Stimulated activated CD4-positive, alpha-beta T cell treated with anti-CD3 and anti-CD28 coated beads, Interleukin-1b, Interleukin-23, amount 100 ng/mL, for 24 hours (primary cell): ENCODE measurements around the gene DAZL.
"Not testable (repeated sequence)": the region's sequence is repeated elsewhere in the genome, so short reads cannot be mapped to it uniquely, and the experiment has no call there.

Experiments
- DNase-seq, 4 experiments: peaks; one replicate each; pipeline ENCODE4 v3.0.0-alpha.2; 2020; ENCODE audit warnings: low read depth in 4 of 4, low spot score in 1 of 4

Gene DAZL

GRCh38 chr3:16604887-16605602 is at the start of gene DAZL:
Gene DAZL, minus strand, starts transcription at chr3:16605423. Its CDS starts 218 bp downstream, at chr3:16605205.
- DNase-seq: no peak

- no peak for DNase-seq
Observed at GRCh38 chr3:16654976-16655375, 49.8 kb upstream of the DAZL start.

DNA sequence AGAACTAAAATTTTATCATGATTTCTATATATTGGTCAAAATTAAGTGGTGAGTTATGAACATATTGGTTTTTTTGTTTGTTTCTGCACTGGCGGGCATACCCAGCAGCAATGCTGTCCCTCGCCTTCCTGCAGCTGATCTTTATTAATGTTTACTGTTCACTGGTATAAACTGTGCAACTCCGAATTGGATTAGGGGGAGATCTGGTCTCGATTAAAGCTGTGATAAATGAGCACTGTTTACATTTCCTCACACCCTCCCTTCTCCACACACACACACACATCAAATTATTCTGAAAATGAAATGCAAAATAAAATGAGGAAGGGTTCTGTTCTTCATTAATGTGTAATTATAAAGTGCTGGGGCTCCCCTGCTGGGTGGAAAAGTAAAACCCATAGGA is 48.5 kb upstream of the DAZL start:
- no peak for DNase-seq

GRCh38 chr3:16647668-16648067 is 42.4 kb upstream of the DAZL start:
- DNase-seq: no peak

DNA sequence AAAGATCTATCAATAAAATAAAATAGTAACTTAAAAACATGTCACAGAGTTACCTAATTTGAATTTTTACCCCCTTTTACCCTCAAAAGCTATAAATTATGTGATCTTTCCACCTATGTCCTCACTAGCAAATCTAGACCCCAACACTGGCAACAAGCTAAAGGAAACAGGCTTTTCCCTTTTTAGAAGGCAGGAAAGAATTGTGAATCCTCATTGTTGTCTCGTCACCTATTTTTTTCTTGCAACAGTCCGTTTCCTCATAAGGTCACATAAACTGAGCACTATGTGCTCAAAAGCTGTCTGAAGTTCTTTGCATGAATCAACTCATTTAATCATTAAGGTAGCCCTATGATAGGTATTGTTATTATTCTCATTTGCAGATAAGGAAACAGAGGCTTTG is 34.6 kb upstream of the DAZL start:
- DNase-seq: no peak

DNA sequence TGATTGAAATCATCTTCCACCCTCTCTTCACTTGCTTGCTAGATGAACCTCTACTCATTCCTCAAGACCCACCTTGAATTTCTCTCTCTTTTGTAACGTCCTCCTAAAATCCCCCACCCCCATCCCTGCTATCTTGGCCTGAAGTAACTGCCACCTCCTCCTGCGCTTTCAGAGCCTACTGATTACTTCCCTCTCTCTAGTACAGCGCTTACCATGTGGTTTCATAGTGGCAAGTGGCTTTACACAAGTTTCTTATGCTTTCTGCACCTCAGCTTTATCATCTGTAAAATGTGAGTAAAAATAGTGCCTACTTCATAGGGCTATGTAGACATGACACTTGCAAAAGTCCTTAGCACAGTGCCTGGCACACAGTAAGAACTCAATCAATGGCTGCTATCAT is 28.7 kb upstream of the DAZL start:
- DNase-seq: no peak

DNA sequence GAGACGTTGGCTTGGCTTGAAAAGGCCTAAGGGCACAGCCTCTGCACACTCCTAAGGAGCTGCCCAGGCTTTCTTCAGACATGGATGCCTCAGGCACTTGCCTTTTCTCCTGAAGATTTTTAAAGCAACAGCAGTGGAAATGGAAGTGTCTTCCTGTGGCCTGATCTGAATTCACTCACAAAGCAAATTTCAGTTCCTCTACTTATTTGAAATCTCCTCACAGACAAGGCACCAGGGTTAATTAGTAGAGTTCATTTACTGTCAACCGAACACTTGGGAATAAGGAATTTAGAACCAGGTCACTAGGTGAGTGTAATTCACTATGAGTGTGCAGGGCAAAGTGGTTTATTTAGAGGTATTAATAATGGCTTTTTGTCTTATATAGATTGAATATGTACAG is 27.2 kb upstream of the DAZL start:
- DNase-seq: no peak

- no peak for DNase-seq
Observed at GRCh38 chr3:16618721-16619120, 13.5 kb upstream of the DAZL start.

- not testable (repeated sequence) for DNase-seq
Observed at GRCh38 chr3:16617155-16617554, 11.9 kb upstream of the DAZL start.

- no peak for DNase-seq
Observed at GRCh38 chr3:16616083-16616482, 10.9 kb upstream of the DAZL start.

DNA sequence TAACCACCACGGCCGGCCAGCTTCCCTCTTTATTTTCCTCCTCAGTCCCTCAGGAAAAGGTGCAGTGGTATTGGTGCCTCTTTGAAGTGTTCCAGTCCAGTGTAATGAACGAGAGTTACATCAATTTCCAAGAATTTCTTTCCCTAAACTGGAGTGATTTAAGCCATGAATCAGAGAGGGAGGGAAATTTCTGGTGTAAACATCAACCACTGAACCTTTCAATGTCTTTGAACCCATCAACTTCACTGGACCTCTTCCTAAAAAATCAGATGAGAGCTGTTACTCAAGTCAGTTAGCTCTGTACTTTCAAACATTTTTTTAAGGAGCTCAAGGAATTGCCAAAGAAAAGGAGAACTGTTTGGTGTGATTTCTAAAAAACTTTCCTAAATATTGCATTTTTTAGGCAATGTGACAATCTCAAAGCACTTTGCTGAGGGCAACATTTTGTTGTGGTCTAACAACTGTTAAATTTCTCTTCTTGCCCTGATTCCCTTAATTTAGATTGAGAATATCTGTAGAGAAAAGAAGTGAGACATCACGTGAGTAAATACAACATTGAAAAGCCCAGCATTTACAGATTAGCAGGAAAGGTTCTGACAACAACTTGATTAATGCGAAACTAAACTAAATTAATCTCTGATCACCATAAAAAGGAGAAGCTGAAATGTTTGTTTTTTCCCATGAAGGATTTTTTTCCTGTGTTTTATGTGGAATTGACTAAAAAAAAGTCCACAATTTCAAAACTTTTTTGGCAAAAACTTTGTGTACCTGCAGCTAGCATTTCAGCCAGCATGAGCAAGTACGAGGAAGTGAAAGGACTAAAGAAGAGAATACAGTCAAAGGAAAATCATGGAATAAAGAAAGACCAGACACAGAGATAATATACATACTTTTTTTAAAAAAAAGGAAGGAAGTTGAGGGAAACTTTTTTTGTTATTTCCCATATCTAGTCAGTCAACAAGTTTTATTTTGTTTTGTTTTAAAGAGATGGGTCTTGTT is 9.1 kb upstream of the DAZL start:
- DNase-seq: no peak

DNA sequence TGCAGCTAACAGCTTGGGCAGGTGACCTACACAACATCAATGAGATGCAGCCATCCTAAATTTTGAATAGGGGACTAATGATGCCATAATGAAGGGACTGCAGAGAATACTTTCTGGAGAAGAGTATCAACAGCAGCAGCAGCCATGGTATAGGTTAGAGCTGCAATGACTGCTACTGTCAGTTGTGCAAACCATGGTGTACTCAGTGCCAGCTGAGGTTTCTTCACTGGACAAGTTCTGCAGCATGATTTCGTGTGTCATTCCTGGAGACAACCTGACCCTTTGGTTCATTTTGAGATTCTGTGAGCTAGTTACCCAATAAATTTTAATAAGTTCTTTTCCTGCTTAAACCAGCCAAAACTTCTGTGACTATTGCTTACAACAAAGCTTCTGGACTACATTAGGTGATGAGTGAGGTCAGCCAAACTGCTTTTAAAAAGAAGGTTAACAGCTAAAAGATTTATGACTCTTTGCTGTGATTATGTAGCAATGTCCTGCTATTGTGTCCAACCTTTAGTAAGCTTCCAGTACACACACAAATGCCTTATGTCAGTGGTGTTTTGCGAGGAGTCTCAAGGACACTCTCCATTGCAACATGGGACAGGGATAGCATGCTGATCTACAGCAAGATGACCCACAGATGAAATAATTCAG is 4.8 kb upstream of the DAZL start:
- no peak for DNase-seq

DNA sequence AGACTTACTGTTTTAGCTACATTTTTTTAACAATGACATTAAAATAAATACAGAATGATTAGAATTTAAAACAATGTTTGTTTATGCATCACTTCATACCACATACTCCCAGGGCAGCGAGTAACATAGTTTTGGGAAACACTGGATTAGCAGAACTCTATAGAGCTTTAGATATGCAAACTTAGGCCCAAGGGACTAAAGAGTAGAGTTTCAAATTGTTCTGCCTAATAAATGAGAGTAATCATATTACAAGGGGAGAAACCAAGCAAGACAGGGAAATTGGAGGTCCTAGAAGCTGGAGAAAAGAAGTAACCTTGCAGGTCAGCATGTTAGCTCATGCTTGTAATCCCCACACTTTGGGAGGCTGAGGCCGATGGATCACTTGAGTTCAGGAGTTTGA is 3.6 kb upstream of the DAZL start:
- no peak for DNase-seq

- no peak for DNase-seq
Observed at GRCh38 chr3:16607718-16608117, 2.5 kb upstream of the DAZL start.

DNA sequence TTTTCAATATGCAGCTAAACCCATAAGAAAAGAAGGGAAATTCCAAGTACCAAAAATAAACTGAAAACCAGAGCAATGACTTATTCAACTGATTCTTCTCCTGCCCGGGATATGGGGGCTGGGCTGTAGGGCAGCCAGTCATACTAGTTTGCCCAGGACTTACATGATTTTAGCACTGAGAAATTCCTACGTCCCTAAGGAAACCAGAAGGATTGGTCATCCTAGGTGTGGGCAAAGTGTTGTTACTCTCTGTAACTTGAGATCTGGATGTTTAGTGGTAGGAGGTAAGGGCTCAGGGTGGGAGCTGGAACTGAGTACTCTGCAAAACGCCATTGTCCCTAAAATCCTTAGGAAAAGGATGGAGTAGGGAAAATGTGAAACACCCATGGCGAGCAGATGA is 1.2 kb upstream of the DAZL start:
- no peak for DNase-seq

DNA sequence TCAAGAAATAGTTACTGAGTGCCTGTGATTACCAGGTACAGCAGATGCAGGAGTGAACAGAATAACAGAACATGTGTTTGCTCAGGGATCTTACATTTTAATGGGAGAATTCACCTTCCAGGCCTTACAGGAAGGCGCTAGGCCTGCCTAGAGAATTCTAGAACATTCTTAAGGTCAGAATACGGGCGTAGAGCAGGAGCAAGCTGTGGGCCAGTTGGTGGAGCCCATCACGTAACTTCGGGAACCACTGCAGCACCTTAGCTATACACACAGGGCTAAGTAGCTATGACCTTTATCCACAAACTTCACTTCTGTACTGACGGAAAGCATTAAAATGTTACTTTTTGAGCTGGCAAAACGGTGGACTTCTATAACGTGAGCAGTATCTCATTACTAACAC is 743 bp upstream of the DAZL start:
- DNase-seq: no peak

- no peak for DNase-seq
Observed at GRCh38 chr3:16604433-16604832, 790 bp downstream of the DAZL start.

DNA sequence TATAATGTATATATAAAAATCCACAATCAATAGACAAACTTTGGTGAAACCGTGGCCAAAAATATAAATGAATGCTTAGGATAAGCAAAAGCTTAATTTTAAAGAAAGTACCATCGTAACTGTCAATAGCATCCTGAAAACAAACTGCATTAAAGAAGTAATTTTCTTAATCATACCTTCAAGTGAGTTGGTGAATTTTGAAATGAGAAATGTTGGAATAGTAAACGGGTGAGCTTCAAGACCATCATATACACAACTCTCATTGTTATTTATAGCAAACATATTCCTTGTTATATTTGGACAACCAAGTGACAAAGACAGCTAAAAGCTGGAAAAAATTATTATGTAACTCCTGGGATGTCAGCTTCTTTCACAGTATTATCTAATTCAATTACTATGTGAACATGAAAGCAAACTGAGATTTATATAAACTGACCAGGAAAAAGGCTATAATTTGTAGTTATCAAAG is 3.7 kb downstream of the DAZL start:
- DNase-seq: no peak

- DNase-seq: peak; percentile 74 to 80 (median 76)
Observed at GRCh38 chr3:16600780-16601536, 4.3 kb downstream of the DAZL start.

GRCh38 chr3:16599694-16600093 is 5.5 kb downstream of the DAZL start:
- DNase-seq: no peak
